Caco-2 (cell line): ENCODE data around the gene TRAFD1. TPM values are rescaled to one million over a fixed set of nuclear protein-coding genes. Genes with fewer than 3 reads are reported as not detected.
A peak's percentile ranks its signal among the peaks of the same experiment; 100 is the strongest.

Source experiments
- Bru-seq: library from RNA; stranded (reverse); fragments of 400-500 nt; gene quantifications from one replicate; lab custom pipeline; 2021; lab: Mats Ljungman, UMichigan
- BruChase-seq, 2 experiments: library from RNA; stranded (reverse); fragments of 400-500 nt; gene quantifications; one replicate each; lab custom pipeline; 2021; lab: Mats Ljungman, UMichigan
- BruUV-seq: library from RNA; stranded (reverse); fragments of 400-500 nt; replicated peaks from 2 replicates; lab custom pipeline; 2021; lab: Mats Ljungman, UMichigan
- CTCF ChIA-PET: fragments of 300-600 bp; sonication (Branson Sonifier 250); formaldehyde crosslinking; loops from one replicate; lab custom pipeline; 2022; ENCODE audit warnings: antibody characterized with exemption; lab: Charles Lee
- POLR2A ChIA-PET: fragments of 300-600 bp; sonication (Branson Sonifier 250); formaldehyde crosslinking; loops from one replicate; lab custom pipeline; 2022; ENCODE audit warnings: antibody characterized with exemption; lab: Charles Lee
- DNase-seq, 2 experiments: peaks; one replicate each; pipeline versions ENCODE4 v3.0.0 to v3.0.0-alpha.2; 2020 to 2022
- H3K27me3 ChIP-seq: replicated peaks from 2 replicates; pipeline ENCODE4 v1.6.0; 2011; ENCODE audit warnings: low read length; ENCODE audit not compliant: control insufficient read depth, insufficient read depth
- H3K36me3 ChIP-seq: 2 replicates; pipeline ENCODE4 v1.5.1; 2011; ENCODE audit warnings: low read length; ENCODE audit not compliant: control insufficient read depth, insufficient read depth
- H3K4me1 ChIP-seq: fragments of 250-450 bp; sonication (Bioruptor Pico); 2 replicates; pipeline ENCODE4 v1.5.1; 2020; ENCODE audit warnings: mild to moderate bottlenecking
- H3K4me3 ChIP-seq: 2 replicates; pipeline ENCODE4 v1.5.1; 2011; ENCODE audit warnings: low read depth, mild to moderate bottlenecking, control low read depth, low read length
- H3K9me3 ChIP-seq: fragments of 250-450 bp; sonication (Bioruptor Pico); 2 replicates; pipeline ENCODE4 v1.5.1; 2020; ENCODE audit warnings: mild to moderate bottlenecking, moderate library complexity
- H3K27ac Mint-ChIP-seq: one replicate; pipeline ENCODE4 v1.8.0; 2022; ENCODE audit warnings: mixed read lengths; ENCODE audit not compliant: unreplicated experiment
- H3K27me3 Mint-ChIP-seq: one replicate; pipeline ENCODE4 v1.8.0; 2022; ENCODE audit warnings: mixed read lengths; ENCODE audit not compliant: insufficient read depth, unreplicated experiment
- H3K36me3 Mint-ChIP-seq: one replicate; pipeline ENCODE4 v1.8.0; 2022; ENCODE audit warnings: mild to moderate bottlenecking, mixed read lengths; ENCODE audit not compliant: insufficient read depth, unreplicated experiment
- H3K4me1 Mint-ChIP-seq: one replicate; pipeline ENCODE4 v1.8.0; 2022; ENCODE audit warnings: low read depth, mixed read lengths; ENCODE audit not compliant: unreplicated experiment
- H3K4me3 Mint-ChIP-seq: one replicate; pipeline ENCODE4 v1.8.0; 2022; ENCODE audit warnings: mild to moderate bottlenecking, moderate library complexity, mixed read lengths; ENCODE audit not compliant: unreplicated experiment
- H3K9me3 Mint-ChIP-seq: one replicate; pipeline ENCODE4 v1.8.0; 2022; ENCODE audit warnings: mixed read lengths; ENCODE audit not compliant: unreplicated experiment
- CTCF ChIP-seq, 2 experiments: fragments of 200-600 bp in 1 of 2; IDR thresholded peaks; 1 replicate in 1 of 2; 2 replicates in 1 of 2; pipeline versions ENCODE4 v1.5.1 to v1.8.0; 2011 to 2022; ENCODE audit warnings: antibody characterized with exemption in 1 of 2, control low read depth in 1 of 2, inconsistent platforms in 1 of 2, low read depth in 1 of 2, low read length in 1 of 2, mild to moderate bottlenecking in 1 of 2, moderate library complexity in 1 of 2; ENCODE audit not compliant: insufficient read depth in 1 of 2, severe bottlenecking in 1 of 2, unreplicated experiment in 1 of 2
- intact Hi-C: fragments of 100-400 bp; cut with micrococcal nuclease; formaldehyde crosslinking; loops from one replicate; pipeline ENCODE4 v1.10.0; 2022; ENCODE audit not compliant: unreplicated experiment
- long read RNA-seq: library from polyadenylated mRNA; stranded (forward); transcript quantifications from one replicate; pipeline ENCODE4 v2.0.0, GENCODE V29; 2022
- total RNA-seq: library from RNA; stranded (reverse); gene quantifications from 2 replicates; pipeline ENCODE4 v1.2.3, GENCODE V29; 2022

Gene TRAFD1
- total RNA-seq, result 25.5 and 26.5 TPM in 2 replicates
- Bru-seq, nascent RNA, result percentile 63 among the genes with signal in this experiment
- BruChase-seq, experiment 1, labeled RNA remaining after a 2-hour chase, result percentile 70 among the genes with signal in this experiment
- BruChase-seq, experiment 2, labeled RNA remaining after a 6-hour chase, result percentile 64 among the genes with signal in this experiment
- long read RNA-seq, transcript TRAFD1-202 (12 exons, 2,697 nt), result major isoform, 58 of 77 reads
- long read RNA-seq, transcript TRAFD1-201 (12 exons, 3,178 nt), result minor isoform, 6 of 77 reads
- long read RNA-seq, partial matches to known transcripts, result 5 of 77 reads
- long read RNA-seq, other reads (novel, unspliced or antisense), result 8 of 77 reads

DNA sequence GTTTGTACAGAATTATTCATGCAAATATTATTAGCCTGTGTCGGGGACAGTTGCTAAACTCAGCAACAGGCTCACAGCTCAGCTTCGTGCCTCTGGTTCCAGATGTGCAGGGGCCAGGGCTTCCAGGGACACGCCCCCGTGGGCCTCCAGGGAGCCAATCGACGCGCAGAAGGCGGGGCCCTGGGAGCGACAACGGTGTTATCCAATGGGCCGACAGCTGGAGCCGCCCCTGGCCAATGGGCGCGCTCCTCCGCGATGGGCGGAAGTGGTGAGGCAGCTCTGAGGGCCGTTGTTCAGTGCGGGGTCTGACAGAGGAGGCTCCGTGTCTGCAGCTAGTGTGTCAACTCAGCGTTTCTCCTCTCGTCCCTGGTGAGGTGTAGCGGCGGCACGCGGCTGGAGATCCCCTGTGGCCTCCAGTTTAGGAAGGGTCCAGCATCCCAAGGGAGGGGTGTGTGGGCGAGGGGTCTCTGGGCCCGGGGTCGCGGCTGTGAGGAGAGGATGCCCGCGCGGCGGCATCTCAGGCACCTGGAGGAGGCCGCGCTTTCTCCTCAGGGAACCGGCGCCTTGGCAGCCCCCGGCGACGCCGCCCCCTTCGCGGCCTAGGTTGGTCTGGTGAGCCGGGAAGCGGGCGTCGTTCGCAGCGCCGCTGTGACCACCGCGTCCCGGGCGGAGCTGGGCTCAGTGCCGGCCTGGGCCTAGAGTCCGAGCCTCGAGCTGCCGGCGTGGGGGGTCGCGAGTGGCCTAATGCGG, at the start of gene TRAFD1:
TSS of gene TRAFD1 (plus strand) at position 311 of the 750 bp plus-strand sequence. CDS start 4,963 bp downstream, outside the sequence.
- H3K4me1 Mint-ChIP-seq, result peaks cover 21% of the 10 kb centered on the region
- peaks cover 7% of the 10 kb centered on the region for H3K36me3 Mint-ChIP-seq
- H3K9me3 ChIP-seq, result no peaks in the 10 kb centered on the region
- no peaks in the 10 kb centered on the region for H3K27me3 ChIP-seq
- no peak for TF ChIP-seq CTCF (IDR thresholded peaks at IDR 0.05; ENCODE audit: insufficient read depth in 1 of 2, low read depth in 1 of 2, low read length in 1 of 2, severe bottlenecking in 1 of 2, unreplicated experiment in 1 of 2)
- DNase-seq, result peak; percentile 96 to 99
- POLR2A ChIA-PET, result interaction anchor here (0.5 to 1.3 kb wide), 8 partner anchors 8 to 82 kb away, joined by 3 to 5 read pairs (median 4); no protein-coding TSS in a partner anchor
- CTCF ChIA-PET, result interaction anchor here (0.6 to 1.6 kb wide), 2 partner anchors 73 to 283 kb away, joined by 4 to 7 read pairs; partner anchors contain the start of gene MAPKAPK5
- peaks cover 10% of the 10 kb centered on the region; the same call in 1 of the 2 replicates for H3K4me1 ChIP-seq
- no peaks in the 10 kb centered on the region for H3K36me3 ChIP-seq
- H3K4me3 ChIP-seq, result peak within 1 kb of the TSS; percentile 94
- peak within 1 kb of the TSS; percentile 78 for H3K4me3 Mint-ChIP-seq
- no peaks in the 10 kb centered on the region for H3K9me3 Mint-ChIP-seq
- BruUV-seq, result TSS peak; percentile 71
- H3K27ac Mint-ChIP-seq, result peak within 1 kb of the TSS; percentile 42
- H3K27me3 Mint-ChIP-seq, result no peaks in the 10 kb centered on the region
- intact Hi-C loops, result loop anchor here (10.0 kb wide), 1 partner anchor 259 kb away; the partner anchor contains the start of gene HECTD4

- no TSS peak for BruUV-seq
- intact Hi-C loops, result no loop called here
- peaks cover 90% of the 10 kb centered on the region for H3K36me3 Mint-ChIP-seq
- Histone ChIP-seq H3K4me3 (no peak overlapping the region), H3K9me3 (no peaks in the 10 kb centered on the region), H3K36me3 (peaks cover 1% of the 10 kb centered on the region; the same call in 1 of the 2 replicates), H3K27me3 (no peaks in the 10 kb centered on the region), H3K4me1 (no peaks in the 10 kb centered on the region)
- H3K27ac Mint-ChIP-seq, result no peak overlapping the region
- no peaks in the 10 kb centered on the region for H3K27me3 Mint-ChIP-seq
- H3K4me3 Mint-ChIP-seq, result no peak overlapping the region
- TF ChIP-seq CTCF (IDR thresholded peaks at IDR 0.05; ENCODE audit: insufficient read depth in 1 of 2, low read depth in 1 of 2, low read length in 1 of 2, severe bottlenecking in 1 of 2, unreplicated experiment in 1 of 2), result no peak
- CTCF ChIA-PET, result no interaction called here
- no peak for DNase-seq
- H3K4me1 Mint-ChIP-seq, result no peaks in the 10 kb centered on the region
- H3K9me3 Mint-ChIP-seq, result no peaks in the 10 kb centered on the region
- POLR2A ChIA-PET, result interaction anchor here (0.7 kb wide), 1 partner anchor 20 kb away, joined by 7 read pairs; no protein-coding TSS in a partner anchor
Observed at GRCh38 chr12:112087055-112087850, 38.1 kb upstream of the TRAFD1 start.
